ENCODE measurements around the gene TYRO3. TPM values are rescaled to one million over a fixed set of nuclear protein-coding genes. Genes with fewer than 3 reads are reported as not detected.

Gene TYRO3
- total and polyA plus RNA-seq, 2 donors (not counting 1 experiment from before 2014, with no cell fraction given) = 0.05 TPM; not detected in 1

- Histone ChIP-seq H3K36me3 (replicated peaks in 1 of 2; ENCODE audit: control extremely low read depth in 1 of 2, control insufficient read depth in 1 of 2, extremely low read depth in 1 of 2, insufficient read depth in 2 of 2, low read length in 1 of 2) (no peaks in the 10 kb centered on the region), H4K20me1 (ENCODE audit: control insufficient read depth, insufficient read depth, low read length, poor library complexity, severe bottlenecking) (peaks cover 4% of the 10 kb centered on the region), H3K9me3 (ENCODE audit: control extremely low read depth in 1 of 3, control insufficient read depth in 2 of 3, insufficient read depth in 1 of 3, low read length in 2 of 3) (peaks cover 0 to 8% (median 0%) of the 10 kb centered on the region in 3 donors), H3K4me2 (replicated peaks; ENCODE audit: low read depth, low read length, poor library complexity, severe bottlenecking) (no peak overlapping the region), H3K4me3 (ENCODE audit: control extremely low read depth in 1 of 5, extremely low read depth in 1 of 5, insufficient read depth in 1 of 5, low read depth in 2 of 5, low read length in 4 of 5) (no peak overlapping the region), H3K27ac (ENCODE audit: low read length in 2 of 2) (no peak overlapping the region), H3K79me2 (ENCODE audit: control insufficient read depth, insufficient read depth, low read length) (no peaks in the 10 kb centered on the region), H3K9ac (ENCODE audit: low read length) (no peak overlapping the region), H3K4me1 (ENCODE audit: control insufficient read depth in 2 of 2, insufficient read depth in 2 of 2, low read length in 2 of 2) (peaks cover 16 to 17% of the 10 kb centered on the region in 2 donors), H3K27me3 (replicated peaks in 1 of 4; ENCODE audit: control extremely low read depth in 1 of 4, control insufficient read depth in 3 of 4, insufficient read depth in 4 of 4, low read length in 3 of 4) (peaks cover 0 to 36% (median 14%) of the 10 kb centered on the region in 4 experiments), H2AFZ (ENCODE audit: insufficient read depth, low read depth, low read length, poor library complexity, severe bottlenecking) (no peak overlapping the region)
- POLR2A ChIA-PET = no interaction called here
- H3K27ac Mint-ChIP-seq = no peak overlapping the region
- H3K27me3 Mint-ChIP-seq = peaks cover 38% of the 10 kb centered on the region
- intact Hi-C loops (cut with micrococcal nuclease) = no loop called here
- no peak for DNase-seq
- no peaks in the 10 kb centered on the region for H3K9me3 Mint-ChIP-seq (ENCODE audit: insufficient read depth)
- H3K4me3 Mint-ChIP-seq = no peak overlapping the region
- peaks cover 12% of the 10 kb centered on the region for H3K4me1 Mint-ChIP-seq
- WGBS (ENCODE audit: insufficient coverage) = 90% methylated on average over 4 of the region's 4 CpGs
- no peak for ATAC-seq (ENCODE audit: low read depth)
- TF ChIP-seq CTCF (IDR thresholded peaks at IDR 0.05) (no peak), EZH2 (IDR thresholded peaks at IDR 0.05; ENCODE audit: borderline replicate concordance, insufficient read depth, low read depth, low read length, poor library complexity, severe bottlenecking) (no peak)
- CTCF ChIA-PET = no interaction called here
Measured at GRCh38 chr15:41562784-41563198, 3.8 kb downstream of the TYRO3 start.

GRCh38 chr15:41564286-41564959 is 5.4 kb downstream of the TYRO3 start:
- Mint-ChIP-seq H3K27me3 (peaks cover 31% of the 10 kb centered on the region), H3K4me3 (no peak overlapping the region), H3K9me3 (ENCODE audit: insufficient read depth) (no peaks in the 10 kb centered on the region), H3K27ac (no peak overlapping the region), H3K4me1 (peaks cover 4% of the 10 kb centered on the region)
- TF ChIP-seq CTCF (IDR thresholded peaks at IDR 0.05) (no peak), EZH2 (IDR thresholded peaks at IDR 0.05; ENCODE audit: borderline replicate concordance, insufficient read depth, low read depth, low read length, poor library complexity, severe bottlenecking) (no peak)
- Histone ChIP-seq H3K4me1 (ENCODE audit: control insufficient read depth in 2 of 2, insufficient read depth in 2 of 2, low read length in 2 of 2) (peaks cover 6 to 8% of the 10 kb centered on the region in 2 donors), H4K20me1 (ENCODE audit: control insufficient read depth, insufficient read depth, low read length, poor library complexity, severe bottlenecking) (no peaks in the 10 kb centered on the region), H2AFZ (ENCODE audit: insufficient read depth, low read depth, low read length, poor library complexity, severe bottlenecking) (no peak overlapping the region), H3K9me3 (ENCODE audit: control extremely low read depth in 1 of 3, control insufficient read depth in 2 of 3, insufficient read depth in 1 of 3, low read length in 2 of 3) (peaks cover 0 to 8% (median 0%) of the 10 kb centered on the region in 3 donors), H3K27ac (ENCODE audit: low read length in 2 of 2) (no peak overlapping the region), H3K27me3 (replicated peaks in 1 of 4; ENCODE audit: control extremely low read depth in 1 of 4, control insufficient read depth in 3 of 4, insufficient read depth in 4 of 4, low read length in 3 of 4) (peaks cover 0 to 28% (median 10%) of the 10 kb centered on the region in 4 experiments), H3K4me2 (replicated peaks; ENCODE audit: low read depth, low read length, poor library complexity, severe bottlenecking) (no peak overlapping the region), H3K4me3 (ENCODE audit: control extremely low read depth in 1 of 5, extremely low read depth in 1 of 5, insufficient read depth in 1 of 5, low read depth in 2 of 5, low read length in 4 of 5) (no peak overlapping the region), H3K36me3 (replicated peaks in 1 of 2; ENCODE audit: control extremely low read depth in 1 of 2, control insufficient read depth in 1 of 2, extremely low read depth in 1 of 2, insufficient read depth in 2 of 2, low read length in 1 of 2) (no peaks in the 10 kb centered on the region), H3K79me2 (ENCODE audit: control insufficient read depth, insufficient read depth, low read length) (no peaks in the 10 kb centered on the region), H3K9ac (ENCODE audit: low read length) (no peak overlapping the region)
- WGBS (ENCODE audit: insufficient coverage) = 90% methylated on average over 4 of the region's 7 CpGs
- DNase-seq = no peak
- ChIA-PET POLR2A (no interaction called here), CTCF (no interaction called here)
- no peak for ATAC-seq (ENCODE audit: low read depth)
- intact Hi-C loops (cut with micrococcal nuclease) = no loop called here
